ENCODE measurements around the gene RAPGEF5. TPM values are rescaled to one million over a fixed set of nuclear protein-coding genes. Genes with fewer than 3 reads are reported as not detected.

RAPGEF5 gene
- total and polyA plus RNA-seq, 2 donors (not counting 3 experiments of a cell fraction or from before 2014, with no cell fraction given): 10.0 to 43.2 TPM

GRCh38 chr7:22319424-22320403 lies 37.2 kb downstream of the RAPGEF5 start:
- CTCF ChIA-PET: interaction anchor here (0.8 to 1.2 kb wide), 2 partner anchors 18 to 62 kb away, joined by 3 read pairs; no protein-coding TSS in a partner anchor
- Histone ChIP-seq H3K9ac (replicated peaks; ENCODE audit: extremely low read depth, insufficient read depth, low read length) (no peak overlapping the region), H3K4me3 (replicated peaks in 1 of 3; ENCODE audit: insufficient read depth in 1 of 3, low read depth in 1 of 3, low read length in 3 of 3) (no peak overlapping the region), H3K79me2 (ENCODE audit: control insufficient read depth, insufficient read depth, low read length) (no peaks in the 10 kb centered on the region), H4K20me1 (replicated peaks; ENCODE audit: control insufficient read depth, extremely low read depth, insufficient read depth, low read length) (no peaks in the 10 kb centered on the region), H2AFZ (ENCODE audit: low read depth, low read length) (no peak overlapping the region), H3K9me1 (replicated peaks; ENCODE audit: control insufficient read depth, extremely low read depth, insufficient read depth, low read length) (no peaks in the 10 kb centered on the region), H3K4me1 (ENCODE audit: control insufficient read depth, extremely low read depth, insufficient read depth, low read length) (no peaks in the 10 kb centered on the region), H3K9me3 (replicated peaks; ENCODE audit: control insufficient read depth, insufficient read depth, low read length) (no peaks in the 10 kb centered on the region), H3K27me3 (ENCODE audit: control insufficient read depth in 2 of 2, insufficient read depth in 2 of 2, low read length in 2 of 2) (no peaks in the 10 kb centered on the region), H3K4me2 (ENCODE audit: insufficient read depth, low read length) (no peak overlapping the region), H3K36me3 (ENCODE audit: control insufficient read depth in 2 of 2, extremely low read depth in 1 of 2, insufficient read depth in 2 of 2, low read length in 2 of 2) (no peaks in the 10 kb centered on the region), H3K27ac (ENCODE audit: insufficient read depth, low read depth, low read length) (no peak overlapping the region)
- FAIRE-seq: no peak
- no TSS peak for BruUV-seq (replicated peaks)
- POLR2A ChIA-PET: no interaction called here
- dilution Hi-C loops (cut with MboI; ENCODE audit: extremely low pct_ligation_motif_present, low sequenced_read_pairs): no loop called here
- no peak for DNase-seq (ENCODE audit: low read depth, low spot score)
- TF ChIP-seq FOS (IDR thresholded peaks at IDR 0.05; ENCODE audit: borderline replicate concordance, insufficient read depth, low read length): no peak
- TF ChIP-seq, protein P1, sequence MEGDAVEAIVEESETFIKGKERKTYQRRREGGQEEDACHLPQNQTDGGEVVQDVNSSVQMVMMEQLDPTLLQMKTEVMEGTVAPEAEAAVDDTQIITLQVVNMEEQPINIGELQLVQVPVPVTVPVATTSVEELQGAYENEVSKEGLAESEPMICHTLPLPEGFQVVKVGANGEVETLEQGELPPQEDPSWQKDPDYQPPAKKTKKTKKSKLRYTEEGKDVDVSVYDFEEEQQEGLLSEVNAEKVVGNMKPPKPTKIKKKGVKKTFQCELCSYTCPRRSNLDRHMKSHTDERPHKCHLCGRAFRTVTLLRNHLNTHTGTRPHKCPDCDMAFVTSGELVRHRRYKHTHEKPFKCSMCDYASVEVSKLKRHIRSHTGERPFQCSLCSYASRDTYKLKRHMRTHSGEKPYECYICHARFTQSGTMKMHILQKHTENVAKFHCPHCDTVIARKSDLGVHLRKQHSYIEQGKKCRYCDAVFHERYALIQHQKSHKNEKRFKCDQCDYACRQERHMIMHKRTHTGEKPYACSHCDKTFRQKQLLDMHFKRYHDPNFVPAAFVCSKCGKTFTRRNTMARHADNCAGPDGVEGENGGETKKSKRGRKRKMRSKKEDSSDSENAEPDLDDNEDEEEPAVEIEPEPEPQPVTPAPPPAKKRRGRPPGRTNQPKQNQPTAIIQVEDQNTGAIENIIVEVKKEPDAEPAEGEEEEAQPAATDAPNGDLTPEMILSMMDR (IDR thresholded peaks at IDR 0.05; ENCODE audit: extremely low read depth in 1 of 2, insufficient read depth in 1 of 2, low read depth in 1 of 2, low read length in 2 of 2): no peak
- TF ChIP-seq JUN (IDR thresholded peaks at IDR 0.05; ENCODE audit: borderline replicate concordance, insufficient read depth, insufficient read length, low read depth): no peak
- no peak for TF ChIP-seq POLR2A (IDR thresholded peaks at IDR 0.05; ENCODE audit: low read depth, low read length)
- no peak for TF ChIP-seq GATA2 (IDR thresholded peaks at IDR 0.05; ENCODE audit: insufficient read depth, insufficient read length, low read depth, low read length)
- no peak for TF ChIP-seq POLR2AphosphoS5 (IDR thresholded peaks at IDR 0.05; ENCODE audit: insufficient read depth, low read depth, low read length)
- intact Hi-C loops (cut with micrococcal nuclease): no loop called here

Measured in endothelial cell of umbilical vein (primary cell).